Endothelial cell (in vitro differentiated cells): ENCODE measurements around the gene TXLNB. TPM values are rescaled to one million over a fixed set of nuclear protein-coding genes. Genes with fewer than 3 reads are reported as not detected.

ENCODE experiments used
- DNase-seq: peaks from one replicate; pipeline ENCODE4 v3.0.0; 2021; ENCODE audit warnings: low spot score
- H3K27ac Mint-ChIP-seq: one replicate; pipeline ENCODE4 v1.8.0; 2021; ENCODE audit warnings: mixed read lengths, inconsistent platforms; ENCODE audit not compliant: unreplicated experiment
- H3K27me3 Mint-ChIP-seq: one replicate; pipeline ENCODE4 v1.8.0; 2021; ENCODE audit warnings: mild to moderate bottlenecking, moderate library complexity, mixed read lengths, inconsistent platforms; ENCODE audit not compliant: unreplicated experiment
- H3K36me3 Mint-ChIP-seq: one replicate; pipeline ENCODE4 v1.8.0; 2021; ENCODE audit warnings: mild to moderate bottlenecking, low read depth, mixed read lengths, inconsistent platforms; ENCODE audit not compliant: unreplicated experiment
- H3K4me1 Mint-ChIP-seq: one replicate; pipeline ENCODE4 v1.8.0; 2021; ENCODE audit warnings: mild to moderate bottlenecking, mixed read lengths, inconsistent platforms; ENCODE audit not compliant: unreplicated experiment
- H3K4me3 Mint-ChIP-seq: one replicate; pipeline ENCODE4 v1.8.0; 2021; ENCODE audit warnings: mild to moderate bottlenecking, mixed read lengths, inconsistent platforms; ENCODE audit not compliant: unreplicated experiment
- H3K9me3 Mint-ChIP-seq: one replicate; pipeline ENCODE4 v1.8.0; 2021; ENCODE audit warnings: mixed read lengths, inconsistent platforms; ENCODE audit not compliant: unreplicated experiment
- CTCF ChIP-seq: fragments of 200-600 bp; sonication (generic); IDR thresholded peaks from one replicate; pipeline ENCODE4 v1.5.0; 2021; ENCODE audit warnings: antibody characterized with exemption; ENCODE audit not compliant: unreplicated experiment
- total RNA-seq: library from RNA; stranded (reverse); fragmentation: NEBNext Ultra II Directional; extraction: Animal tissue kit (Norgen Biotek cat#: 25700); gene quantifications from one replicate; pipeline ENCODE4 v1.2.1, GENCODE V29; 2021; ENCODE audit not compliant: unreplicated experiment

TXLNB gene
- total RNA-seq, 1 donor from 2014 or later: 0.41 TPM

DNA sequence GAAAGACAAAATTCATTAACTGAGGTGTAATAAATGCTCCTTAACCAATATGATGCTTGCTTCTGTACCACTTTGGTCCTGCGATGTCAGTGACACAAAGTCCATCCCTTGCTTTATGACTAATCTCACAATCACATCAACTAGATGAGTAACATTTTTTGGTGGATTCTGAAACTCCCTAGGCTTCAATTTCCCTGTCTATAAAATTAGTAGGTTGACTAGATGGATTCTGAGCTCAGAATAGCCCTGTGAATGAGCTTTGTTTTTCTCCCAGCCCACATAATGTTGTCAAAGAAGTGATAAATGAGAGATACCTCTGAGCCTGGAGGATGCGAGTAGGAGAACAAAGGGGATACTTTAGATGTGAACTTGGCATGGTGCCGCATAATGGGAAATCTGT, 9.1 kb downstream of the TXLNB start:
- Mint-ChIP-seq H3K4me3 (no peak overlapping the region), H3K27me3 (no peaks in the 10 kb centered on the region), H3K4me1 (no peaks in the 10 kb centered on the region), H3K36me3 (no peaks in the 10 kb centered on the region), H3K9me3 (no peaks in the 10 kb centered on the region), H3K27ac (no peak overlapping the region)
- no peak for TF ChIP-seq CTCF
- DNase-seq: no peak

DNA sequence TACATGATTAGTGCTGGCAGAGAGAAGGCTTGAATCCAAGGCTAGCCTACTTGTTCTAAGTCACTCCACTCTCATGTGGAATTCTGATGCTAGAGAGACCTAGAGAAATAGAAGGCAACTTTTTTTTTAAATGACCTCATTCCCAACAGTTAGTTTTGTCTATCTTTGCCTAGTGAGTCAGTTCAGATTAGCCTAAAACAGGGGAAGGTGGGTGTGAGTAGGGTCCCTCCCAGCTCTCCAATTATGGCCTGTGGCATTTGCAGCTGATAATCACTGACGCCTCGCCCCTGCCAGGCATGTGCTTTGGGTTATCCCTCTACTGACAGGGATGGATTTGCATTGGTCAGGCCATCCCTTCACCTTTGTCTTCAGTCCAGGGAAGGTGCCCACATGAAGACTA, 13.6 kb downstream of the TXLNB start:
- Mint-ChIP-seq H3K9me3 (no peaks in the 10 kb centered on the region), H3K27ac (no peak overlapping the region), H3K4me3 (no peak overlapping the region), H3K4me1 (no peaks in the 10 kb centered on the region), H3K27me3 (no peaks in the 10 kb centered on the region), H3K36me3 (no peaks in the 10 kb centered on the region)
- DNase-seq: no peak
- TF ChIP-seq CTCF: no peak

GRCh38 chr6:139277587-139277986, 14.2 kb downstream of the TXLNB start:
- no peaks in the 10 kb centered on the region for H3K27me3 Mint-ChIP-seq
- no peaks in the 10 kb centered on the region for H3K36me3 Mint-ChIP-seq
- no peak overlapping the region for H3K27ac Mint-ChIP-seq
- TF ChIP-seq CTCF: no peak
- DNase-seq: no peak
- H3K4me3 Mint-ChIP-seq: no peak overlapping the region
- no peaks in the 10 kb centered on the region for H3K4me1 Mint-ChIP-seq
- no peaks in the 10 kb centered on the region for H3K9me3 Mint-ChIP-seq

- Mint-ChIP-seq H3K9me3 (no peaks in the 10 kb centered on the region), H3K36me3 (no peaks in the 10 kb centered on the region), H3K4me1 (no peaks in the 10 kb centered on the region), H3K27ac (no peak overlapping the region), H3K27me3 (no peaks in the 10 kb centered on the region), H3K4me3 (no peak overlapping the region)
- DNase-seq: no peak
- TF ChIP-seq CTCF: no peak
These were observed 14.6 kb downstream of the TXLNB start for GRCh38 chr6:139277161-139277560.

GRCh38 chr6:139275279-139276055, 16.3 kb downstream of the TXLNB start:
- no peaks in the 10 kb centered on the region for H3K9me3 Mint-ChIP-seq
- TF ChIP-seq CTCF: no peak
- H3K4me1 Mint-ChIP-seq: no peaks in the 10 kb centered on the region
- no peak for DNase-seq
- H3K27ac Mint-ChIP-seq: no peak overlapping the region
- H3K36me3 Mint-ChIP-seq: no peaks in the 10 kb centered on the region
- no peaks in the 10 kb centered on the region for H3K27me3 Mint-ChIP-seq
- no peak overlapping the region for H3K4me3 Mint-ChIP-seq
